Upper lobe of left lung (tissue), 4 donors: Measurements from ENCODE around the gene COL23A1.
A peak's percentile ranks its signal among the peaks of the same experiment; 100 is the strongest.

Experiments
- EP300 ChIP-seq, 4 donors: sonication (generic); formaldehyde crosslinking; IDR thresholded peaks; one replicate each; pipeline ENCODE4 v1.5.1; 2017; ENCODE audit warnings: antibody characterized with exemption in 4 of 4, control low read depth in 2 of 4
- POLR2A ChIP-seq, 4 donors: fragments of 450-650 bp; IDR thresholded peaks; one replicate each; pipeline ENCODE4 v1.5.1; 2016 to 2017; ENCODE audit warnings: antibody characterized with exemption in 4 of 4, mild to moderate bottlenecking in 2 of 4
- TF ChIP-seq, protein P1 (sequence below), 6 experiments: fragments of 450-650 bp in 4 of 6; fragments of 200-600 bp in 2 of 6; sonication (generic) in 2 of 6; IDR thresholded peaks; one replicate each; pipeline ENCODE4 v1.5.1; 2016 to 2019; ENCODE audit warnings: antibody characterized with exemption in 6 of 6

DNA sequence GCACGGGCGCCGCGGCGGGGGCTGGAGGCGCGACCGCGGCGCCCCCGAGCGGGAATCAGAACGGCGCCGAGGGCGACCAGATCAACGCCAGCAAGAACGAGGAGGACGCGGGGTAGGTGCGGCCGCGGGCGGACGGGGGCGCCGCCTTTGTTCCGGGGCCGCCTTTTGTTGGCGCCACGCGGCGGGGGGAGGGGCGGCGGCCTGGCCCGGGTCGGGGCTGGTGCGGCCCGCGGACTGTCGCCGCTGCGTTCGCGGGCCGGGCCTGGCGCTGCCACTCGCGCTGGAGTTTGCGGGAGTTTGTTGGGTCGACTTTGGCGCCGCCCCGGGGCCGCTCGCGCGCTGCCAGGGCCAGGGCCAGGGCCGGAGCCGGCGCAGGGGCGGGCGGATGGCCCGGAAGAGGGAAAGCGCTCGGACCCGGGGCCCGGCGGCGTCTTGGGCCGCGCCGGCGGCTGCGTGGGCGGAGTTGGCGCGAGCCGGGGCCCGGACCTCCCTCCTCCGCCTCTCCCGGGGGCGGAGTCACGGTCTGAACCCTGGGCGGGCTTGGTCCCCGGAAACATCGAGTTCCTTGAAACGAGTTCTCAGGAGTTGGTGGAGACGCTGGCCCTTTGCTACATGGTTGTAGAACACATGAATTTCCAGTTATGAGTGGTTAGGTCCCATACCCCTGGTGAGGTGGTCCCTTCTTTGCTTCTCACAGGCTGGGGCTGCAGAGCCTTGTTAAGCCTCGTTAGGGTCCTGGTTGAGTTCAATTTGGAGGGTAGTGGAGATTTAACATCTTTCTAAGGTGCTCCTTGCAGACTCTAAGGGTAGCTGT lies 385.1 kb downstream of the COL23A1 start:
- TF ChIP-seq, protein P1, sequence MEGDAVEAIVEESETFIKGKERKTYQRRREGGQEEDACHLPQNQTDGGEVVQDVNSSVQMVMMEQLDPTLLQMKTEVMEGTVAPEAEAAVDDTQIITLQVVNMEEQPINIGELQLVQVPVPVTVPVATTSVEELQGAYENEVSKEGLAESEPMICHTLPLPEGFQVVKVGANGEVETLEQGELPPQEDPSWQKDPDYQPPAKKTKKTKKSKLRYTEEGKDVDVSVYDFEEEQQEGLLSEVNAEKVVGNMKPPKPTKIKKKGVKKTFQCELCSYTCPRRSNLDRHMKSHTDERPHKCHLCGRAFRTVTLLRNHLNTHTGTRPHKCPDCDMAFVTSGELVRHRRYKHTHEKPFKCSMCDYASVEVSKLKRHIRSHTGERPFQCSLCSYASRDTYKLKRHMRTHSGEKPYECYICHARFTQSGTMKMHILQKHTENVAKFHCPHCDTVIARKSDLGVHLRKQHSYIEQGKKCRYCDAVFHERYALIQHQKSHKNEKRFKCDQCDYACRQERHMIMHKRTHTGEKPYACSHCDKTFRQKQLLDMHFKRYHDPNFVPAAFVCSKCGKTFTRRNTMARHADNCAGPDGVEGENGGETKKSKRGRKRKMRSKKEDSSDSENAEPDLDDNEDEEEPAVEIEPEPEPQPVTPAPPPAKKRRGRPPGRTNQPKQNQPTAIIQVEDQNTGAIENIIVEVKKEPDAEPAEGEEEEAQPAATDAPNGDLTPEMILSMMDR (IDR thresholded peaks at IDR 0.05), result no peak
- no peak for TF ChIP-seq EP300 (IDR thresholded peaks at IDR 0.05)
- TF ChIP-seq POLR2A (IDR thresholded peaks at IDR 0.05), result peak in 1 of 4 donors; percentile 58
